GM12892 (cell line): ENCODE measurements around the gene TNFSF11.

Source experiments
- DNase-seq: peaks from one replicate; pipeline ENCODE4 v3.0.0; 2011; ENCODE audit not compliant: insufficient read length
- FAIRE-seq: peaks from 2 replicates; lab custom pipeline; 2011; peaks lifted over from hg19 to GRCh38; lab: Jason Lieb, UNC
- POLR2A ChIP-seq: IDR thresholded peaks from 2 replicates; pipeline ENCODE4 v1.6.1; 2011; ENCODE audit warnings: low read depth, low read length, control low read depth
- POLR2AphosphoS5 ChIP-seq: IDR thresholded peaks from 2 replicates; pipeline ENCODE4 v1.6.1; 2011; ENCODE audit warnings: low read depth, low read length, control low read depth
- TAF1 ChIP-seq: IDR thresholded peaks from 2 replicates; pipeline ENCODE4 v1.6.1; 2011; ENCODE audit warnings: low read depth, mild to moderate bottlenecking, control low read depth, low read length, borderline replicate concordance

TNFSF11 gene

GRCh38 chr13:42561752-42562467 is 12.0 kb upstream of the TNFSF11 start:
- DNase-seq (no peak), FAIRE-seq (peak; percentile 50)
- no peak for TF ChIP-seq TAF1
- no peak for TF ChIP-seq POLR2A
- no peak for TF ChIP-seq POLR2AphosphoS5

- FAIRE-seq = peak; percentile 76
- TF ChIP-seq TAF1 (no peak), POLR2AphosphoS5 (no peak), POLR2A (no peak)
- no peak for DNase-seq
These were observed 6.0 kb upstream of the TNFSF11 start for GRCh38 chr13:42567906-42568305.

- no peak for DNase-seq
- peak; percentile 50 for FAIRE-seq
- TF ChIP-seq POLR2AphosphoS5 = no peak
These were observed 4.2 kb upstream of the TNFSF11 start for GRCh38 chr13:42569576-42570344.

- peak; percentile 74 for FAIRE-seq
- TF ChIP-seq TAF1 = no peak
- no peak for TF ChIP-seq POLR2AphosphoS5
- no peak for TF ChIP-seq POLR2A
- DNase-seq = no peak
These were observed 2.1 kb upstream of the TNFSF11 start for GRCh38 chr13:42571895-42572294.

GRCh38 chr13:42574435-42575311 is 721 bp downstream of the TNFSF11 start:
- DNase-seq (peak; percentile 61), FAIRE-seq (peak; percentile 99)
- TF ChIP-seq POLR2AphosphoS5 (peak; percentile 55), TAF1 (peak; percentile 16; the same call in 1 of the 2 replicates), POLR2A (peak; percentile 73; the same call in 1 of the 2 replicates)

- TF ChIP-seq POLR2AphosphoS5 = no peak; the same call in none of the 2 replicates
- TF ChIP-seq POLR2A = peak; percentile 44
- TF ChIP-seq TAF1 = no peak
- FAIRE-seq (no peak), DNase-seq (no peak)
These were observed 2.0 kb downstream of the TNFSF11 start for GRCh38 chr13:42575938-42576337.

GRCh38 chr13:42577538-42577937 is 3.6 kb downstream of the TNFSF11 start:
- FAIRE-seq (peak; percentile 67), DNase-seq (no peak)
- TF ChIP-seq POLR2AphosphoS5 (no peak), POLR2A (no peak; the same call in 1 of the 2 replicates), TAF1 (no peak)

- peak; percentile 58 for FAIRE-seq
- TF ChIP-seq POLR2A (no peak), TAF1 (no peak)
- no peak for DNase-seq
These were observed 6.7 kb downstream of the TNFSF11 start for GRCh38 chr13:42580644-42581043.

- TF ChIP-seq TAF1 (no peak), POLR2A (no peak), POLR2AphosphoS5 (no peak)
- no peak for FAIRE-seq
- no peak for DNase-seq
These were observed 7.5 kb downstream of the TNFSF11 start for GRCh38 chr13:42581427-42581826.

GRCh38 chr13:42591602-42592001 is 17.6 kb downstream of the TNFSF11 start:
- no peak for TF ChIP-seq POLR2A
- no peak for TF ChIP-seq POLR2AphosphoS5
- TF ChIP-seq TAF1 = no peak

More at GRCh38 chr13:42591602-42592001, 17.6 kb downstream of the TNFSF11 start:
- FAIRE-seq (no peak), DNase-seq (no peak)
